Spleen (tissue), 7 donors: ENCODE results near the gene CRYAB.

ENCODE experiments used
- CTCF ChIP-seq, 11 experiments: fragments of 200-600 bp in 7 of 11; fragments of 450-650 bp in 4 of 11; sonication (generic) in 4 of 11; IDR thresholded peaks in 8 of 11; conservative IDR thresholded peaks in 3 of 11; 1 replicate in 7 of 11; 2 replicates in 4 of 11; pipeline versions ENCODE4 v1.4.0 to v1.8.0; 2016 to 2021; ENCODE audit warnings: antibody characterized with exemption in 11 of 11, inconsistent platforms in 4 of 11, mild to moderate bottlenecking in 1 of 11
- POLR2AphosphoS5 ChIP-seq, 3 donors: sonication (generic); formaldehyde crosslinking; IDR thresholded peaks; one replicate each; pipeline ENCODE4 v1.5.1; 2017; ENCODE audit warnings: antibody characterized with exemption in 3 of 3
- donor health status: DM: no; HTN: no; CAD: no; lungs with moderate emphysema.
- donor health status: DM: no; HTN: no; CAD: no.
- donor health status: DM: no; HTN: no; CAD: no.

- TF ChIP-seq CTCF (IDR thresholded peaks at IDR 0.05 in 8 of 11, conservative IDR thresholded peaks at IDR 0.05 in 3 of 11): no peak
- no peak for TF ChIP-seq POLR2AphosphoS5 (IDR thresholded peaks at IDR 0.05)
Observed at GRCh38 chr11:111939836-111940604, 28.4 kb upstream of the CRYAB start.
